T-helper 1 cell treated with Interleukin-12 subunit alpha and Interleukin-12 subunit beta and Interleukin-4 antibody, amounts not matched to agents 30 μg/mL and 1 μg/mL, for 36 hours (primary cell): ENCODE results near the gene SUMF2.
A peak's percentile ranks its signal among the peaks of the same experiment; 100 is the strongest.
"Not testable (repeated sequence)": the region's sequence is repeated elsewhere in the genome, so short reads cannot be mapped to it uniquely, and the experiment has no call there.

Experiments
- H3K27ac Mint-ChIP-seq: one replicate; pipeline ENCODE4 v1.8.0; 2021; ENCODE audit warnings: mild to moderate bottlenecking, mixed read lengths
- H3K27me3 Mint-ChIP-seq: one replicate; pipeline ENCODE4 v1.8.0; 2021; ENCODE audit warnings: low read depth, mixed read lengths
- H3K36me3 Mint-ChIP-seq: one replicate; pipeline ENCODE4 v1.8.0; 2021; ENCODE audit warnings: low read depth, mixed read lengths
- H3K4me1 Mint-ChIP-seq: one replicate; pipeline ENCODE4 v1.8.0; 2021; ENCODE audit warnings: low read depth, mixed read lengths
- H3K4me3 Mint-ChIP-seq: one replicate; pipeline ENCODE4 v1.8.0; 2021; ENCODE audit warnings: mild to moderate bottlenecking, moderate library complexity, mixed read lengths
- H3K9me3 Mint-ChIP-seq: one replicate; pipeline ENCODE4 v1.8.0; 2021; ENCODE audit warnings: mixed read lengths

The SUMF2 gene

DNA sequence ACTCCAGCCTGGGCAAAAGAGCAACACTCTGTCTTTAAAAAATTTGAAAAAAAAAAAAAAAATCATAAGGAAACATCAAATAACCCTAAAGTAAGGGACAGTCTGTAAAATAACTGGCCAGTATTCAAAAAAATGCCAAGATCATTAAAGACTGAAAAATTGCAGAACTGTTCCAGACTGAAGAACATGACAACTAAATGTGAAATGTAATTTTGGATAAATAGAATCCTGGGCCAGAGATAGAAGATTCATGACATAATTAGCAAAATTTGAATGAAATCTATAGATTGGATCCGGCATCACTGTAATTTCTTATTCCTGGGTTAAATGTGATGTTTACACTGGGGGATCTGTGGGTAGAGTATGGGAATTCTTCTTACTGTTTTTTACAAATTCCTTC is 15.8 kb upstream of the SUMF2 start:
- Mint-ChIP-seq H3K9me3 (no peaks in the 10 kb centered on the region), H3K4me1 (peaks cover 14% of the 10 kb centered on the region), H3K27ac (no peak overlapping the region), H3K4me3 (no peak overlapping the region), H3K27me3 (no peaks in the 10 kb centered on the region), H3K36me3 (peaks cover 4% of the 10 kb centered on the region)

DNA sequence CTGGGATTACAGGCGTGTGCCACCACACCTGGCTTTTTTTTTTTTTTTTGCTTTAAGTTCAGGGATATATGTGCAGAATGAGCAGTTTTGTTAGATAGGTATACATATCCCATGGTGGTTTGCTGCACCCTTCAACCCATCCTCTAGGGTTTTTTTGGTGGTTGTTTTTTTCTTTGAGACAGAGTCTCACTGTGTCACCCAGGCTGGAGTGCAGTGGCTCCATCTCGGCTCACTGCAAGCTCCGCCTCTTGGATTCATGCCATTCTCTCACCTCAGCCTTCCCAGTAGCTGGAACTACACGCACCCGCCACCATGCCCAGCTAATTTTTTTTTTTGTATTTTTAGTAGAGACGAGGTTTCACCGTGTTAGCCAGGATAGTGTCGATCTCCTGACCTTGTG is 15.3 kb upstream of the SUMF2 start:
- not testable (repeated sequence) for H3K27ac Mint-ChIP-seq, H3K27me3 Mint-ChIP-seq, H3K9me3 Mint-ChIP-seq, H3K4me3 Mint-ChIP-seq, H3K36me3 Mint-ChIP-seq
- peaks cover 16% of the 10 kb centered on the region for H3K4me1 Mint-ChIP-seq

DNA sequence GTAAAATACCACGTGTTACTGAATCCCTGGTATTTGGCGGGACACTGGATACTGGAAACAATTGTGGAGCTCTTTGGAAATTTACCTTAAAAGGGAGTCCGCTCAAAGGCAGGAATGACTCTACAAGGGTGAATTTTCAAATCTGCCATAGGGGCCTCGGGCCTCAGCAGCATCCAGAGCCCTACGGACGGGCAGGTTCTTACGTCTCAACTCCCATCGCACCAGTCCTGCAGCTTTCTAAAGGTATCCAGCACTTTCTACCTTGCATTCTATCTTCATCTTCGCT is 13.1 kb upstream of the SUMF2 start:
- peak overlapping the region; percentile 97 for H3K27ac Mint-ChIP-seq
- H3K27me3 Mint-ChIP-seq: no peaks in the 10 kb centered on the region
- H3K9me3 Mint-ChIP-seq: no peaks in the 10 kb centered on the region
- H3K4me1 Mint-ChIP-seq: peaks cover 29% of the 10 kb centered on the region
- peaks cover 20% of the 10 kb centered on the region for H3K36me3 Mint-ChIP-seq
- peak overlapping the region; percentile 99 for H3K4me3 Mint-ChIP-seq

DNA sequence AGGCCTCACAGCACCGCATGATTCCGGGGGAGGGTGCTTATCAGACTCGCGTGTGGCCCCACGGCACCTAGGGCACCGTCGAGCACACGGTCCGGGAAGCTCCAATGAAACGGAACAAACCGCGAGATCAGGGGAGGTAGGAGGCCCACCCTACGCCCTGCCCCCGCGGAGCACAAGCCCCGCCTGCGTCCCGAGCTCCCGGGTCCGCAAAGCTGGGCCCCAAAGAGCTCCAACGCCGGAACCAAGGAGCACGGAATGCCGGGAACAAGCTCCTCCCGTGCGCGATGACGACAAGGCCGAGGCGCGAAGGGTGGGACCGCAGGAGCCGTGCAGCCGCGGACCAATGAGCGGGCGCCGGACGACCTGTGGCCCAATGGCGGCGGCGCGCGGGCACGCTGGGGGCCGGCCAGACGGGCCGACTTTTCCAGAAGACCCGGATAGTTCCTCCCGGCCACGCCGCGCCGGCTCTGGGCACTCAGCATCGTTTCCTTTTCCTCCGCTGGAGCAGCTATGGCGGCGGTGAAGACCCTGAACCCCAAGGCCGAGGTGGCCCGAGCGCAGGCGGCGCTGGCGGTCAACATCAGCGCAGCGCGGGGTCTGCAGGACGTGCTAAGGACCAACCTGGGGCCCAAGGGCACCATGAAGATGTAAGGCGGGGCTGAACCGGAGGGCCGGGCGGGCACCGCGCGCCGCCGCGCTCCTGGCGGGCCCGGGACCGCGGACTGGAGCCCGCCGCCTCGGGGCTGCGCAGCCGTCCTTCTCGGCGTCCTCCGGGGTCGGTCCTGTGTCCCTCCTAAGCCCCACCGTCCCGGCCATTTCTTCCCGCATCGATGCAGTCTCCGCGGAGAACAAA is 12.5 kb upstream of the SUMF2 start, which contains the start of the genes CCT6A and PSPH:
CCT6A (plus strand) TSS at position 427 of the 853 bp plus-strand sequence; CDS start at position 511, 84 bp downstream.
PSPH (minus strand) TSS at position 106 of the 853 bp plus-strand sequence. CDS start 30,232 bp downstream, outside the sequence.
- no peaks in the 10 kb centered on the region for H3K9me3 Mint-ChIP-seq
- no peaks in the 10 kb centered on the region for H3K27me3 Mint-ChIP-seq
- H3K36me3 Mint-ChIP-seq: peaks cover 24% of the 10 kb centered on the region
- H3K27ac Mint-ChIP-seq: peak within 1 kb of the TSS; percentile 97
- H3K4me1 Mint-ChIP-seq: peaks cover 29% of the 10 kb centered on the region
- peak within 1 kb of the TSS; percentile 99 for H3K4me3 Mint-ChIP-seq

DNA sequence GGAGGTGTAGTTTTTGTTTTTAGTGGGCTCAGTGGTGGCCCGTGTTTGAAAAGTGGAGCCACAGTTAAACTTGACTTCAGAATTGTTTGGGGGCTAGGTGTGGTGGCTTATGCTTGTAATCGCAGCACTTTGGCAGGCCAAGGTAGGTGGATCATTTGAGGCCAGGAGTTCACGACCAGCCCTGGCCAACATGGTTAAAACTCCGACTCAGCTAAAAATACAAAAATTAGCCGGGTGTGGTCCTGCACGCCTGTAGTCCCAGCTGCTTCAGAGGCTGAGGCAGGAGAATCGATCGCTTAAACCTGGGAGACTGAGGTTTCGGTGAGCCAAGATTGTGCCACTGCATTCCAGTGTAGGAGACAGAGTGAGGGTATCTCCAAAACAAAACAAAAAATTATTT is 10.7 kb upstream of the SUMF2 start:
- no peaks in the 10 kb centered on the region for H3K27me3 Mint-ChIP-seq
- H3K9me3 Mint-ChIP-seq: no peaks in the 10 kb centered on the region
- peaks cover 37% of the 10 kb centered on the region for H3K36me3 Mint-ChIP-seq
- no peak overlapping the region for H3K27ac Mint-ChIP-seq
- H3K4me3 Mint-ChIP-seq: no peak overlapping the region
- H3K4me1 Mint-ChIP-seq: peaks cover 28% of the 10 kb centered on the region

DNA sequence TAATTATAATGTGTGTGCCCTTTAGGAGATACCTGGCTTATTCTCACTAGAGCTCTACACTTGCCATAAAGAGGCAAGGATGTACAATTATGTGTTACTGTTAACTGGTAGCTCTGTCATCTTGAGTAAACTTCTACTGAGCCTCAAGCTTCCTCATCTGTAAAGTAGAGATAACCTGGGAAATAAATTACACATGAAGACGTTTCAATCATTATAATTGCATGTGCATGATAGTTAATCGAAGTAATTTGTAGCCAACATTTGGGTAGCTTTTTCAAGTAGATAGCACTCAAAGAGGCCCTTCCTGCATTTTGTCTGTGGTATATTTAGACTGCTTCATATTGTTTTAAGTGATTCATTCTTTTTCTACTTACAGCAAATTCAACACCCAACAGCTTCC is 10.1 kb upstream of the SUMF2 start:
- Mint-ChIP-seq H3K4me3 (peak overlapping the region; percentile 38), H3K9me3 (no peaks in the 10 kb centered on the region), H3K36me3 (peaks cover 40% of the 10 kb centered on the region), H3K4me1 (peaks cover 28% of the 10 kb centered on the region), H3K27ac (no peak overlapping the region), H3K27me3 (no peaks in the 10 kb centered on the region)

GRCh38 chr7:56062382-56062781 is 1.7 kb upstream of the SUMF2 start:
- Mint-ChIP-seq H3K36me3 (peaks cover 42% of the 10 kb centered on the region), H3K27me3 (no peaks in the 10 kb centered on the region), H3K4me1 (peaks cover 23% of the 10 kb centered on the region), H3K9me3 (no peaks in the 10 kb centered on the region), H3K27ac (peak overlapping the region; percentile 60), H3K4me3 (peak overlapping the region; percentile 3)

- peaks cover 33% of the 10 kb centered on the region for H3K36me3 Mint-ChIP-seq
- peaks cover 23% of the 10 kb centered on the region for H3K4me1 Mint-ChIP-seq
- peak overlapping the region; percentile 85 for H3K27ac Mint-ChIP-seq
- H3K9me3 Mint-ChIP-seq: no peaks in the 10 kb centered on the region
- no peaks in the 10 kb centered on the region for H3K27me3 Mint-ChIP-seq
- H3K4me3 Mint-ChIP-seq: peak overlapping the region; percentile 92
Observed at GRCh38 chr7:56063500-56063881, 595 bp upstream of the SUMF2 start.

GRCh38 chr7:56066376-56066775 is 2.3 kb downstream of the SUMF2 start:
- H3K4me3 Mint-ChIP-seq, H3K27ac Mint-ChIP-seq, H3K9me3 Mint-ChIP-seq, H3K27me3 Mint-ChIP-seq: not testable (repeated sequence)
- Mint-ChIP-seq H3K4me1 (peaks cover 23% of the 10 kb centered on the region), H3K36me3 (peaks cover 34% of the 10 kb centered on the region)

DNA sequence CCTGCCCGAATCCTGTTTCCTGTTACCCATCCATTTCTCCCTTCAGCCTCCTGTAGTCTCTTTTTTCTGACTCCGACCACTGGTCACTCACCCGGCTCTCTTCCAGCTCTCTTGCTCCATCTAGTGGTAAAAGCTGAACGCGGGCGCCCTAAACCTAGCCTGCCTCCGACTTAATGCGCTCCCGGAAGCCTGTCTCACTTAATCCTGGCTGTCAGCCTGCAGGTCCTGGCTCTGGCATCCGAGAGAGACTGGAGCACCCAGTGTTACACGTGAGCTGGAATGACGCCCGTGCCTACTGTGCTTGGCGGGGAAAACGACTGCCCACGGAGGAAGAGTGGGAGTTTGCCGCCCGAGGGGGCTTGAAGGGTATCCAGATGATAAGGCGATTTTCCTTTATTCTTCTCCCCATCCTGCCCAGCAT is 10.3 kb downstream of the SUMF2 start:
- Mint-ChIP-seq H3K9me3 (no peaks in the 10 kb centered on the region), H3K27me3 (no peaks in the 10 kb centered on the region), H3K36me3 (peaks cover 16% of the 10 kb centered on the region), H3K4me3 (no peak overlapping the region), H3K27ac (no peak overlapping the region), H3K4me1 (peaks cover 7% of the 10 kb centered on the region)

DNA sequence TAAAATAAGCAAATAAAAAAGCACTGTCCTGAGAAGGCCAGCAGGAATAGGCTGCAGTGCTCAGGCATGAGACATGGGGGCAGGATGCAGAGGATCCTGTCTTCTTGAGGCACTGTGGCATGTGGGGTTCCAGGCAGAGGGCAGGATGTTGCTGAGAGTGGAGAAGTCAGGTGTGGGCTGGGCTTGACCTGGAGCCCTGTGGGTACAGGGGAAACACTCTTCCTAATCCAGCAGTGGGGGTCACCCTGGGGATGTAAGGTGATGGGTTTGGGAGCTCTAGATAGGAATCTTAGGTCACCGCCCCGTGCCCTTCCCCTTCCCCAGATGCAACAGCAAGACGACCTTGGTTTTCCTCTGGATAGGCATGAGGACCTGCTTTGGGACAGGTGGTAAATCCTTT is 13.6 kb downstream of the SUMF2 start:
- Mint-ChIP-seq H3K27me3 (no peaks in the 10 kb centered on the region), H3K27ac (no peak overlapping the region)

GRCh38 chr7:56078196-56078595 is 14.1 kb downstream of the SUMF2 start:
- Mint-ChIP-seq H3K27me3 (no peaks in the 10 kb centered on the region), H3K27ac (no peak overlapping the region), H3K4me3 (no peak overlapping the region)

More for the DNA sequence above, 13.6 kb downstream of the SUMF2 start:
- H3K4me1 Mint-ChIP-seq: peaks cover 7% of the 10 kb centered on the region
- no peak overlapping the region for H3K4me3 Mint-ChIP-seq
- H3K9me3 Mint-ChIP-seq: no peaks in the 10 kb centered on the region
- H3K36me3 Mint-ChIP-seq: peaks cover 12% of the 10 kb centered on the region

GRCh38 chr7:56079450-56080185 is 15.5 kb downstream of the SUMF2 start:
- no peaks in the 10 kb centered on the region for H3K27me3 Mint-ChIP-seq
- no peak overlapping the region for H3K27ac Mint-ChIP-seq
- H3K36me3 Mint-ChIP-seq: peaks cover 6% of the 10 kb centered on the region
- no peaks in the 10 kb centered on the region for H3K4me1 Mint-ChIP-seq
- no peak overlapping the region for H3K4me3 Mint-ChIP-seq
- H3K9me3 Mint-ChIP-seq: no peaks in the 10 kb centered on the region

More at GRCh38 chr7:56078196-56078595, 14.1 kb downstream of the SUMF2 start:
- Mint-ChIP-seq H3K4me1 (peaks cover 3% of the 10 kb centered on the region), H3K36me3 (peaks cover 9% of the 10 kb centered on the region), H3K9me3 (no peaks in the 10 kb centered on the region)

GRCh38 chr7:56080726-56081435 is 16.8 kb downstream of the SUMF2 start:
- H3K27me3 Mint-ChIP-seq, H3K4me1 Mint-ChIP-seq: not testable (repeated sequence)

More at GRCh38 chr7:56080726-56081435, 16.8 kb downstream of the SUMF2 start:
- not testable (repeated sequence) for H3K4me3 Mint-ChIP-seq, H3K36me3 Mint-ChIP-seq, H3K9me3 Mint-ChIP-seq, H3K27ac Mint-ChIP-seq
